HepG2 (cell line): Measurements from ENCODE around the gene PSMG4. TPM values are rescaled to one million over a fixed set of nuclear protein-coding genes. Genes with fewer than 3 reads are reported as not detected.

Experiments used
- ATAC-seq: fragments of 200-7000 bp; cut with Tn5 transposase; 3 replicates; pipeline ENCODE4 v1.9.1; 2020; ENCODE audit warnings: mild to moderate bottlenecking, moderate library complexity
- BruUV-seq: library from RNA; stranded (reverse); fragments of 400-500 nt; replicated peaks from 2 replicates; lab custom pipeline; 2021; lab: Mats Ljungman, UMichigan
- CTCF ChIA-PET: fragments of 300-600 bp; formaldehyde crosslinking; extraction: SDS; loops from one replicate; lab custom pipeline; 2021; ENCODE audit warnings: low total read pairs, inconsistent platforms, low intra/inter-chr PET ratio; lab: Yijun Ruan, JAX
- POLR2A ChIA-PET: fragments of 350-600 bp; sonication (Branson Sonifier 250); formaldehyde crosslinking; loops from one replicate; lab custom pipeline; 2020; ENCODE audit warnings: antibody characterized with exemption, inconsistent platforms; lab: Yijun Ruan, JAX
- DNase-seq: peaks from one replicate; pipeline ENCODE4 v3.0.0-alpha.2; 2015; ENCODE audit warnings: low spot score
- FAIRE-seq: peaks from 3 replicates; lab custom pipeline; 2011; peaks lifted over from hg19 to GRCh38; lab: Jason Lieb, UNC
- H2AFZ ChIP-seq: one replicate; pipeline ENCODE4 v1.6.1; 2011; ENCODE audit warnings: low read length, inconsistent platforms
- H3K27ac ChIP-seq: fragments of 300-600 bp; 3 replicates; pipeline ENCODE4 v1.8.0; 2011; ENCODE audit warnings: mixed run types, mild to moderate bottlenecking, mixed read lengths, low read length, inconsistent platforms; ENCODE audit not compliant: insufficient read depth; ENCODE audit errors: extremely low read length
- H3K27me3 ChIP-seq, 2 experiments: fragments of 200-600 bp in 1 of 2; 2 replicates in 1 of 2; 3 replicates in 1 of 2; pipeline versions ENCODE4 v1.6.0 to v1.8.0; 2011; ENCODE audit warnings: low read length in 2 of 2, mild to moderate bottlenecking in 2 of 2, moderate library complexity in 2 of 2, inconsistent platforms in 1 of 2; ENCODE audit not compliant: insufficient read depth in 2 of 2, control insufficient read depth in 1 of 2
- H3K36me3 ChIP-seq, 2 experiments: fragments of 200-600 bp in 1 of 2; replicated peaks in 1 of 2; 2 replicates in 1 of 2; 3 replicates in 1 of 2; pipeline versions ENCODE4 v1.5.1 to v1.8.0; 2011; ENCODE audit warnings: low read length in 2 of 2, inconsistent platforms in 1 of 2; ENCODE audit not compliant: insufficient read depth in 2 of 2, control insufficient read depth in 1 of 2
- H3K4me1 ChIP-seq: 2 replicates; pipeline ENCODE4 v1.5.1; 2012; ENCODE audit warnings: low read length, inconsistent platforms; ENCODE audit not compliant: insufficient read depth
- H3K4me2 ChIP-seq: 2 replicates; pipeline ENCODE4 v1.6.0; 2011; ENCODE audit warnings: low read depth, low read length, inconsistent platforms
- H3K4me3 ChIP-seq, 3 experiments: fragments of 200-600 bp in 1 of 3; sonication (generic), shearing (Covaris generic) in 1 of 3; replicated peaks in 1 of 3; 2 replicates each; pipeline ENCODE4 v1.5.1; 2011 to 2016; ENCODE audit warnings: low read length in 3 of 3, inconsistent platforms in 2 of 3, low read depth in 2 of 3, mild to moderate bottlenecking in 2 of 3, control low read depth in 1 of 3, mixed read lengths in 1 of 3; ENCODE audit not compliant: insufficient read depth in 1 of 3
- H3K79me2 ChIP-seq: one replicate; pipeline ENCODE4 v1.6.1; 2011; ENCODE audit warnings: low read length, inconsistent platforms; ENCODE audit not compliant: insufficient read depth
- H3K9ac ChIP-seq: 2 replicates; pipeline ENCODE4 v1.6.0; 2011; ENCODE audit warnings: mild to moderate bottlenecking, low read depth, low read length, inconsistent platforms; ENCODE audit not compliant: insufficient read depth
- H3K9me3 ChIP-seq: 2 replicates; pipeline ENCODE4 v1.5.1; 2012; ENCODE audit warnings: mild to moderate bottlenecking, low read length
- H4K20me1 ChIP-seq: 2 replicates; pipeline ENCODE4 v1.6.0; 2011; ENCODE audit warnings: inconsistent platforms, mild to moderate bottlenecking, low read length, moderate library complexity; ENCODE audit not compliant: insufficient read depth
- BATF2 ChIP-seq: sonication (generic); formaldehyde crosslinking; IDR thresholded peaks from 2 replicates; pipeline ENCODE4 v1.8.0; 2022; ENCODE audit warnings: mild to moderate bottlenecking, missing genetic modification reagents, moderate library complexity
- CREB1 ChIP-seq, 2 experiments: fragments of 450-650 bp in 1 of 2; IDR thresholded peaks; 2 replicates each; pipeline ENCODE4 v1.6.1; 2016 to 2017; ENCODE audit warnings: control low read depth in 1 of 2, mild to moderate bottlenecking in 1 of 2, missing compliant biosample characterization in 1 of 2, missing genetic modification characterization in 1 of 2
- HDAC1 ChIP-seq: sonication (generic); formaldehyde crosslinking; IDR thresholded peaks from 2 replicates; pipeline ENCODE4 v1.5.1; 2020; ENCODE audit warnings: mild to moderate bottlenecking, missing genetic modification reagents
- HNRNPL ChIP-seq: fragments of 200-400 bp; formaldehyde crosslinking; IDR thresholded peaks from 2 replicates; pipeline ENCODE4 v1.6.1; 2017; ENCODE audit warnings: mild to moderate bottlenecking, low read depth, low read length
- RNF2 ChIP-seq: fragments of 450-650 bp; conservative IDR thresholded peaks from 2 replicates; pipeline ENCODE4 v1.6.1; 2016; ENCODE audit warnings: low read depth
- SAP130 ChIP-seq: IDR thresholded peaks from 2 replicates; pipeline ENCODE4 v1.6.1; 2016; ENCODE audit warnings: low read depth
- UBTF ChIP-seq: sonication (generic); formaldehyde crosslinking; IDR thresholded peaks from 2 replicates; pipeline ENCODE4 v1.4.0; 2020; ENCODE audit warnings: mild to moderate bottlenecking, missing genetic modification reagents
- ZBTB7A ChIP-seq: sonication (generic); formaldehyde crosslinking; IDR thresholded peaks from 2 replicates; pipeline ENCODE4 v1.8.0; 2022; ENCODE audit warnings: mild to moderate bottlenecking, missing genetic modification reagents
- ZFP90 ChIP-seq: sonication (generic); formaldehyde crosslinking; IDR thresholded peaks from 2 replicates; pipeline ENCODE4 v1.8.0; 2022; ENCODE audit warnings: missing genetic modification reagents, mild to moderate bottlenecking, inconsistent platforms, borderline replicate concordance
- ZNF274 ChIP-seq: sonication (generic); formaldehyde crosslinking; IDR thresholded peaks from 2 replicates; pipeline ENCODE4 v1.5.1; 2020; ENCODE audit warnings: mild to moderate bottlenecking, missing genetic modification reagents
- ZNF737 ChIP-seq: sonication (generic); formaldehyde crosslinking; IDR thresholded peaks from 2 replicates; pipeline ENCODE4 v1.5.0; 2020; ENCODE audit warnings: missing genetic modification reagents, mild to moderate bottlenecking, borderline replicate concordance
- ZSCAN29 ChIP-seq: sonication (generic); formaldehyde crosslinking; conservative IDR thresholded peaks from 2 replicates; pipeline ENCODE4 v1.4.0; 2020; ENCODE audit warnings: mild to moderate bottlenecking, missing genetic modification reagents
- WGBS: methylation state at CpG from one replicate; pipeline ENCODE4 v1.1.6; 2017; ENCODE audit warnings: low lambda C conversion rate; 5-methylcytosine and 5-hydroxymethylcytosine counted together
- in situ Hi-C: cut with HindIII; loops from 2 replicates; pipeline ENCODE4 v1.10.0; 2017; ENCODE audit warnings: low pct_unique_long_range_greater_than_20kb; ENCODE audit not compliant: extremely low pct_ligation_motif_present
- intact Hi-C: fragments of 100-400 bp; cut with micrococcal nuclease; formaldehyde crosslinking; loops from one replicate; pipeline ENCODE4 v1.10.0; 2022; ENCODE audit not compliant: unreplicated experiment
- polyA plus RNA-seq, 8 experiments: library from polyadenylated mRNA; depleted of rRNA in 3 of 8; stranded (reverse) in 7 of 8; unstranded in 1 of 8; fragments of >200 nt; fragmentation: Illumina TruSeq in 4 of 8; extraction: Trizol in 4 of 8; gene quantifications; 2 replicates each; pipeline versions ENCODE4 v1.2.1 to v1.2.3, GENCODE V29; 2011 to 2016; ENCODE audit warnings: low read depth in 4 of 8, missing spikeins in 1 of 8, mixed read lengths in 1 of 8; ENCODE audit not compliant: insufficient read depth in 1 of 8
- total RNA-seq, 5 experiments: library from RNA; depleted of rRNA; stranded (reverse); fragments of >200 nt; fragmentation: Illumina TruSeq; extraction: Trizol; gene quantifications; 2 replicates each; pipeline ENCODE4 v1.2.3, GENCODE V29; 2016; ENCODE audit warnings: low read depth in 1 of 5
- TF ChIP-seq, protein P1 (sequence below): sonication (generic); formaldehyde crosslinking; IDR thresholded peaks from 2 replicates; pipeline ENCODE4 v1.8.0; 2022; ENCODE audit warnings: mild to moderate bottlenecking, missing genetic modification reagents; ENCODE audit not compliant: insufficient replicate concordance
- TF ChIP-seq, protein P2 (sequence below): sonication (generic); formaldehyde crosslinking; IDR thresholded peaks from 2 replicates; pipeline ENCODE4 v1.9.0; 2022; ENCODE audit warnings: missing genetic modification reagents, mild to moderate bottlenecking, borderline replicate concordance

The PSMG4 gene
- total and polyA plus RNA-seq, 2 of the 13 experiments (the other 11 are each of a cell fraction or from before 2014, with no cell fraction given): 28.5 to 32.8 TPM

GRCh38 chr6:3228771-3229565, 29.8 kb upstream of the PSMG4 start:
- POLR2A ChIA-PET: interaction anchor here (0.8 to 1.3 kb wide), 5 partner anchors 18 to 161 kb away, joined by 3 to 4 read pairs (median 3); partner anchors contain the start of gene RIPK1
- Histone ChIP-seq H3K4me2 (peak overlapping the region; percentile 80), H4K20me1 (peaks cover 6% of the 10 kb centered on the region; the same call in 1 of the 2 replicates), H3K4me1 (peaks cover 55% of the 10 kb centered on the region), H3K4me3 (peak overlapping the region; percentile 4 to 66 (median 30); a peak in 5 of 6 replicates), H3K27ac (no peak overlapping the region), H3K27me3 (peaks cover 29 to 80% of the 10 kb centered on the region in 2 experiments), H3K36me3 (no peaks in the 10 kb centered on the region), H3K79me2 (no peaks in the 10 kb centered on the region), H3K9me3 (no peaks in the 10 kb centered on the region), H2AFZ (no peak overlapping the region), H3K9ac (no peak overlapping the region)
- WGBS: 9% methylated on average over 44 of the region's 62 CpGs
- intact Hi-C loops (no loop called here), in situ Hi-C loops (no loop called here)
- CTCF ChIA-PET: no interaction called here
- no TSS peak for BruUV-seq
- no peak for FAIRE-seq
- DNase-seq: no peak
- ATAC-seq: peak; percentile 2
- TF ChIP-seq ZNF737 (CRISPR knock-in tag) (no peak), ZSCAN29 (CRISPR knock-in tag) (no peak), HDAC1 (peak; percentile 52; the same call in 1 of the 2 replicates), ZFP90 (CRISPR knock-in tag) (no peak), RNF2 (0 out of 2 replicates have a peak, but pooled peaks have one; percentile 31), BATF2 (0 out of 2 replicates have a peak, but pooled peaks have one; percentile 45), UBTF (CRISPR knock-in tag) (0 out of 2 replicates have a peak, but pooled peaks have one; percentile 12), HNRNPL (0 out of 2 replicates have a peak, but pooled peaks have one; percentile 3), ZNF274 (0 out of 2 replicates have a peak, but pooled peaks have one; percentile 23), SAP130 (CRISPR knock-in tag) (peak; percentile 20; the same call in 1 of the 2 replicates), ZBTB7A (CRISPR knock-in tag) (0 out of 2 replicates have a peak, but pooled peaks have one; percentile 56), CREB1 (IDR thresholded peaks at IDR 0.05) (peak; percentile 35; the same call in 1 of the 2 replicates), CREB1 (CRISPR knock-in tag; IDR thresholded peaks at IDR 0.05) (no peak)
- TF ChIP-seq, protein P1, sequence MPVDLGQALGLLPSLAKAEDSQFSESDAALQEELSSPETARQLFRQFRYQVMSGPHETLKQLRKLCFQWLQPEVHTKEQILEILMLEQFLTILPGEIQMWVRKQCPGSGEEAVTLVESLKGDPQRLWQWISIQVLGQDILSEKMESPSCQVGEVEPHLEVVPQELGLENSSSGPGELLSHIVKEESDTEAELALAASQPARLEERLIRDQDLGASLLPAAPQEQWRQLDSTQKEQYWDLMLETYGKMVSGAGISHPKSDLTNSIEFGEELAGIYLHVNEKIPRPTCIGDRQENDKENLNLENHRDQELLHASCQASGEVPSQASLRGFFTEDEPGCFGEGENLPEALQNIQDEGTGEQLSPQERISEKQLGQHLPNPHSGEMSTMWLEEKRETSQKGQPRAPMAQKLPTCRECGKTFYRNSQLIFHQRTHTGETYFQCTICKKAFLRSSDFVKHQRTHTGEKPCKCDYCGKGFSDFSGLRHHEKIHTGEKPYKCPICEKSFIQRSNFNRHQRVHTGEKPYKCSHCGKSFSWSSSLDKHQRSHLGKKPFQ (CRISPR knock-in tag): no peak
- TF ChIP-seq, protein P2, sequence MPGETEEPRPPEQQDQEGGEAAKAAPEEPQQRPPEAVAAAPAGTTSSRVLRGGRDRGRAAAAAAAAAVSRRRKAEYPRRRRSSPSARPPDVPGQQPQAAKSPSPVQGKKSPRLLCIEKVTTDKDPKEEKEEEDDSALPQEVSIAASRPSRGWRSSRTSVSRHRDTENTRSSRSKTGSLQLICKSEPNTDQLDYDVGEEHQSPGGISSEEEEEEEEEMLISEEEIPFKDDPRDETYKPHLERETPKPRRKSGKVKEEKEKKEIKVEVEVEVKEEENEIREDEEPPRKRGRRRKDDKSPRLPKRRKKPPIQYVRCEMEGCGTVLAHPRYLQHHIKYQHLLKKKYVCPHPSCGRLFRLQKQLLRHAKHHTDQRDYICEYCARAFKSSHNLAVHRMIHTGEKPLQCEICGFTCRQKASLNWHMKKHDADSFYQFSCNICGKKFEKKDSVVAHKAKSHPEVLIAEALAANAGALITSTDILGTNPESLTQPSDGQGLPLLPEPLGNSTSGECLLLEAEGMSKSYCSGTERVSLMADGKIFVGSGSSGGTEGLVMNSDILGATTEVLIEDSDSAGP: 0 out of 2 replicates have a peak, but pooled peaks have one; percentile 24
